Sigmoid colon (tissue), 4 donors: ENCODE results near the gene DLG1.

Experiments used
- CTCF ChIP-seq, 4 experiments: fragments of 450-650 bp in 3 of 4; fragments of 200-600 bp in 1 of 4; IDR thresholded peaks; one replicate each; pipeline ENCODE4 v1.5.1; 2016 to 2019; ENCODE audit warnings: antibody characterized with exemption in 4 of 4, mild to moderate bottlenecking in 3 of 4, moderate library complexity in 2 of 4
- EP300 ChIP-seq, 4 donors: sonication (generic); formaldehyde crosslinking; IDR thresholded peaks; one replicate each; pipeline ENCODE4 v1.6.1; 2017; ENCODE audit warnings: antibody characterized with exemption in 4 of 4
- POLR2A ChIP-seq, 2 donors: fragments of 450-650 bp; IDR thresholded peaks; one replicate each; pipeline ENCODE4 v1.6.1; 2016; ENCODE audit warnings: antibody characterized with exemption in 2 of 2, mild to moderate bottlenecking in 2 of 2, moderate library complexity in 2 of 2
- POLR2AphosphoS5 ChIP-seq, 4 donors: sonication (generic); formaldehyde crosslinking; IDR thresholded peaks; one replicate each; pipeline ENCODE4 v1.6.1; 2017; ENCODE audit warnings: antibody characterized with exemption in 4 of 4

GRCh38 chr3:197239857-197240256 is 58.6 kb downstream of the DLG1 start:
- TF ChIP-seq POLR2A (IDR thresholded peaks at IDR 0.05), result no peak
- no peak for TF ChIP-seq CTCF (IDR thresholded peaks at IDR 0.05)
- no peak for TF ChIP-seq EP300 (IDR thresholded peaks at IDR 0.05)
- TF ChIP-seq POLR2AphosphoS5 (IDR thresholded peaks at IDR 0.05), result no peak
